HEK293 (cell line): ENCODE measurements around the gene TRIM24.

Source experiments
- CTCF ChIA-PET: fragments of 350-600 bp; formaldehyde crosslinking; extraction: SDS; loops from one replicate; lab custom pipeline; 2021; ENCODE audit warnings: antibody characterized with exemption; lab: Yijun Ruan, JAX
- POLR2A ChIA-PET: fragments of 300-600 bp; formaldehyde crosslinking; extraction: SDS; loops from one replicate; lab custom pipeline; 2020; ENCODE audit warnings: antibody characterized with exemption, inconsistent platforms; lab: Yijun Ruan, JAX
- H3K27ac ChIP-seq: fragments of 200-500 bp; sonication (Bioruptor generic); 2 replicates; pipeline ENCODE4 v1.5.1; 2014; ENCODE audit warnings: low read depth, low read length, control low read depth, inconsistent platforms; ENCODE audit errors: extremely low read depth
- H3K36me3 ChIP-seq, 2 experiments: fragments of 200-500 bp in 1 of 2; sonication (Bioruptor generic) in 1 of 2; 1 replicate in 1 of 2; 2 replicates in 1 of 2; pipeline ENCODE4 v1.5.1; 2014 to 2017; ENCODE audit warnings: inconsistent platforms in 2 of 2, low read length in 2 of 2; ENCODE audit not compliant: control insufficient read depth in 2 of 2, insufficient read depth in 1 of 2
- H3K4me1 ChIP-seq: fragments of 200-500 bp; sonication (Bioruptor generic); 2 replicates; pipeline ENCODE4 v1.5.1; 2014; ENCODE audit warnings: mild to moderate bottlenecking, low read length, inconsistent platforms; ENCODE audit not compliant: control insufficient read depth, insufficient read depth
- H3K4me3 ChIP-seq: 2 replicates; pipeline ENCODE4 v1.5.1; 2011; ENCODE audit warnings: low read depth, mild to moderate bottlenecking, control low read depth, low read length, moderate library complexity
- H3K9me3 ChIP-seq: fragments of 200-500 bp; sonication (Bioruptor generic); 2 replicates; pipeline ENCODE4 v1.5.1; 2014; ENCODE audit warnings: low read depth, low read length, inconsistent platforms; ENCODE audit not compliant: control insufficient read depth, insufficient read depth
- ELK4 ChIP-seq: IDR thresholded peaks from 2 replicates; pipeline ENCODE4 v1.6.1; 2011; ENCODE audit warnings: mild to moderate bottlenecking, low read depth, low read length, borderline replicate concordance
- GLI2 ChIP-seq: fragments of 450-650 bp; formaldehyde crosslinking; IDR thresholded peaks from 2 replicates; pipeline ENCODE4; 2017; ENCODE audit warnings: missing biosample characterization, missing genetic modification characterization, low read depth, borderline replicate concordance
- GLIS2 ChIP-seq: fragments of 450-650 bp; formaldehyde crosslinking; IDR thresholded peaks from 2 replicates; pipeline ENCODE4 v1.5.1; 2016; ENCODE audit warnings: missing biosample characterization, missing genetic modification characterization
- HOXA7 ChIP-seq: sonication (generic); formaldehyde crosslinking; IDR thresholded peaks from 2 replicates; pipeline ENCODE4 v1.8.1; 2022; ENCODE audit warnings: missing genetic modification reagents, borderline replicate concordance
- PRDM10 ChIP-seq: fragments of 450-650 bp; formaldehyde crosslinking; IDR thresholded peaks from 2 replicates; pipeline ENCODE4 v1.5.1; 2016; ENCODE audit warnings: missing biosample characterization, missing genetic modification characterization
- WT1 ChIP-seq: fragments of 450-650 bp; formaldehyde crosslinking; IDR thresholded peaks from 2 replicates; pipeline ENCODE4 v1.5.1; 2016; ENCODE audit warnings: missing biosample characterization, missing genetic modification characterization
- ZNF157 ChIP-seq: fragments of 450-650 bp; formaldehyde crosslinking; IDR thresholded peaks from 2 replicates; pipeline ENCODE4 v1.5.1; 2016; ENCODE audit warnings: missing biosample characterization, missing genetic modification characterization
- ZNF18 ChIP-seq: fragments of 450-650 bp; formaldehyde crosslinking; IDR thresholded peaks from 2 replicates; pipeline ENCODE4 v1.5.1; 2016; ENCODE audit warnings: missing biosample characterization, missing genetic modification characterization
- ZNF2 ChIP-seq: fragments of 450-650 bp; formaldehyde crosslinking; IDR thresholded peaks from 2 replicates; pipeline ENCODE4 v1.5.1; 2016; ENCODE audit warnings: missing biosample characterization, missing genetic modification characterization
- ZNF391 ChIP-seq: fragments of 450-650 bp; formaldehyde crosslinking; IDR thresholded peaks from 2 replicates; pipeline ENCODE4 v1.5.1; 2016; ENCODE audit warnings: low read depth, missing biosample characterization, missing genetic modification characterization, borderline replicate concordance
- ZNF518A ChIP-seq: fragments of 450-650 bp; formaldehyde crosslinking; conservative IDR thresholded peaks from 2 replicates; pipeline ENCODE4 v1.5.1; 2016; ENCODE audit warnings: low read depth, missing biosample characterization, missing genetic modification characterization
- ZNF548 ChIP-seq: fragments of 450-650 bp; formaldehyde crosslinking; IDR thresholded peaks from 2 replicates; pipeline ENCODE4 v1.5.1; 2016; ENCODE audit warnings: missing biosample characterization, missing genetic modification characterization
- ZNF610 ChIP-seq: fragments of 450-650 bp; formaldehyde crosslinking; IDR thresholded peaks from 2 replicates; pipeline ENCODE4 v1.5.1; 2016; ENCODE audit warnings: missing biosample characterization, missing genetic modification characterization, borderline replicate concordance
- ZNF623 ChIP-seq: fragments of 450-650 bp; formaldehyde crosslinking; IDR thresholded peaks from 2 replicates; pipeline ENCODE4 v1.5.1; 2016; ENCODE audit warnings: missing biosample characterization, missing genetic modification characterization
- ZNF629 ChIP-seq: fragments of 450-650 bp; formaldehyde crosslinking; IDR thresholded peaks from 2 replicates; pipeline ENCODE4 v1.5.1; 2017; ENCODE audit warnings: missing biosample characterization, missing genetic modification characterization
- ZNF704 ChIP-seq: fragments of 450-650 bp; formaldehyde crosslinking; IDR thresholded peaks from 2 replicates; pipeline ENCODE4 v1.5.1; 2016; ENCODE audit warnings: missing biosample characterization, missing genetic modification characterization
- ZNF791 ChIP-seq: fragments of 450-650 bp; formaldehyde crosslinking; IDR thresholded peaks from 2 replicates; pipeline ENCODE4 v1.5.1; 2016; ENCODE audit warnings: missing biosample characterization, missing genetic modification characterization
- ZNF792 ChIP-seq: fragments of 450-650 bp; formaldehyde crosslinking; IDR thresholded peaks from 2 replicates; pipeline ENCODE4 v1.5.1; 2016; ENCODE audit warnings: missing biosample characterization, missing genetic modification characterization
- ZNF843 ChIP-seq: fragments of 450-650 bp; formaldehyde crosslinking; IDR thresholded peaks from 2 replicates; pipeline ENCODE4 v1.5.1; 2016; ENCODE audit warnings: missing biosample characterization, missing genetic modification characterization
- ZSCAN16 ChIP-seq: fragments of 450-650 bp; formaldehyde crosslinking; IDR thresholded peaks from 2 replicates; pipeline ENCODE4 v1.5.1; 2016; ENCODE audit warnings: missing biosample characterization, missing genetic modification characterization

Gene TRIM24

GRCh38 chr7:138440460-138440859 is 19.6 kb upstream of the TRIM24 start:
- ChIA-PET POLR2A (no interaction called here), CTCF (no interaction called here)
- Histone ChIP-seq H3K36me3 (no peaks in the 10 kb centered on the region), H3K4me1 (no peaks in the 10 kb centered on the region), H3K27ac (no peak overlapping the region), H3K4me3 (no peak overlapping the region), H3K9me3 (no peaks in the 10 kb centered on the region)
- no peak for TF ChIP-seq ZNF157 (tag by site-specific recombination)
- no peak for TF ChIP-seq HOXA7 (CRISPR knock-in tag)
- TF ChIP-seq ZNF2 (tag by site-specific recombination), result no peak
- no peak for TF ChIP-seq ZNF843 (tag by site-specific recombination)
- no peak for TF ChIP-seq ELK4
- TF ChIP-seq GLI2, result no peak
- TF ChIP-seq ZNF18 (tag by site-specific recombination), result no peak
- TF ChIP-seq ZNF792, result no peak
- no peak for TF ChIP-seq ZNF518A (tag by site-specific recombination)
- no peak for TF ChIP-seq ZNF704
- no peak for TF ChIP-seq WT1 (tag by site-specific recombination)
- no peak for TF ChIP-seq ZNF629 (tag by site-specific recombination)
- no peak for TF ChIP-seq PRDM10
- no peak for TF ChIP-seq ZNF548
- no peak for TF ChIP-seq GLIS2 (tag by site-specific recombination)
- TF ChIP-seq ZNF623 (tag by site-specific recombination), result no peak
- no peak for TF ChIP-seq ZNF791 (tag by site-specific recombination)
- TF ChIP-seq ZSCAN16 (tag by site-specific recombination), result no peak
- TF ChIP-seq ZNF391, result no peak
- no peak for TF ChIP-seq ZNF610 (tag by site-specific recombination)
